ENCODE measurements around the gene RFNG. TPM values are rescaled to one million over a fixed set of nuclear protein-coding genes. Genes with fewer than 3 reads are reported as not detected.

Gene RFNG
- total RNA-seq, 1 donor = 37.2 TPM

DNA sequence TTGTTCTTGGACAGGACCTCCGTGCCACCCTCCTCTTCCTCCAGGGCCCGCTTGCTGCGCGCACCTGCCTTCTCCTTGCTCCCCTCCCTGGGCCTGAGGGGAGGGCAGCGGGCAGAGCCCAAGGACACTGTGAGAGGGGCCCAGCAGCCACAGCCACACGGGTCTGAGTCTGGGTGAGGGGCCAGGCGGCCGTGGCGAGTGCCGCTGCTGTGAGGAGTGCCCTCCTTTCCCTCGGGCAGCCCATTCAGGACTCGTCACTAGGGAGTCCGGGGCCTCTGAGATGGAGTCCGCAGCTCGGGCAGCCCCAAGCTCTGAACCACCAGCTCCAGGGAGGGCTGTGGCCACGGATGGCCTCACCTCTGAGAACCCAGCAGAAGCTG lies 8.4 kb upstream of the RFNG start:
- no peak for DNase-seq (ENCODE audit: low read depth in 2 of 3, low spot score in 2 of 3)

- DNase-seq (ENCODE audit: low read depth in 2 of 3, low spot score in 2 of 3) = no peak
Observed at GRCh38 chr17:82059272-82060000, 7.8 kb upstream of the RFNG start.

DNA sequence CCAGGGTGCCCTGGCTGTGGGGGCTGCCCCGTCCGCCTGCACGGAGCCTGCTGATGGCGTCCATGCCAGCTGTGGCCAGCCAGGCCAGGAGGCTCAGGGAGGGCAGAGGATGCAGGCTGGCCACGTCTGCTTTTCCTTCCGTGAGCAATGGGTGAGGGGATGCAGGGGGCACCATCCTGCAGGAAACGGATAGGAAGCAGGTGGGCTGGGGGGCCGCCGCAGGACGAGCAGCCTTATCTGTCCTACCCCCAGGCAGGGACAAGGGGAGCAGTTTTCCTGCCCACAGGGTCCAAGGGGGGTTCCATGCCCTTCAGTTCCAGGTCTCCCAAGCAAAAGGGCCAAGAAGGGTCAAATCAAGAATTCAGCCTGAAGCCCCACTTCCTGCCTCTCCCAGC lies 7.2 kb upstream of the RFNG start:
- no peak for DNase-seq (ENCODE audit: low read depth in 2 of 3, low spot score in 2 of 3)

DNA sequence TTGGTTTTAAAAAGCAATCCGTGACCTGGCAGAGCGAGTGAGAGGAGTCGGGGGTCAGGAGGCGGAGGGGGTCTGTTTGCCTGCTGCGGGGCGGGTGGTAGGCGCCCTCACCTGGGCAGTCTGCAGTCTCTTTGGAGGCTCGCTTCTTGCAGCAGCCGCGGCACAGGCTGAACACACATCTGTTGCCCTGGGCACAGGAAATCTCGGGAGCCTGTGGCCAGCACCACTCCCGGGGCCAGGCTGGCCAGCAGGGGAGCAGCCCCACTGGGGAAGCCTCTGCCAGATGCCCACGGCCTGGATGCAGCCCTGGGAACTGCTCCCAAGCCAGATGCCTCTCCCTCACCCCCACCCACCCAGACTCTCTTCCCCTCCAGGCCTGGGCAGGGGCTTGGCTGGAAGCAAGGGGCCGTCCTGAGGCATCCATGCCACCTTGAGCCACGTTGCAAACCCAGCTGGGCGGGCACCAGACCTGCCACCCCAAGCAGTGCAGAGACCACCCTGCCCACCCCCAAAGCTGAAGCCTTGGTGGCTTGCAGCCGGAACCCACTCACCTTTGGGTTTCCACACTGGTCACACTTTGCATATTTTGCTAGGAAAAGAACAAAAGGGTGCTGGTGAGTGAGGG lies 6.7 kb upstream of the RFNG start:
- no peak for DNase-seq (ENCODE audit: low read depth in 2 of 3, low spot score in 2 of 3)

DNA sequence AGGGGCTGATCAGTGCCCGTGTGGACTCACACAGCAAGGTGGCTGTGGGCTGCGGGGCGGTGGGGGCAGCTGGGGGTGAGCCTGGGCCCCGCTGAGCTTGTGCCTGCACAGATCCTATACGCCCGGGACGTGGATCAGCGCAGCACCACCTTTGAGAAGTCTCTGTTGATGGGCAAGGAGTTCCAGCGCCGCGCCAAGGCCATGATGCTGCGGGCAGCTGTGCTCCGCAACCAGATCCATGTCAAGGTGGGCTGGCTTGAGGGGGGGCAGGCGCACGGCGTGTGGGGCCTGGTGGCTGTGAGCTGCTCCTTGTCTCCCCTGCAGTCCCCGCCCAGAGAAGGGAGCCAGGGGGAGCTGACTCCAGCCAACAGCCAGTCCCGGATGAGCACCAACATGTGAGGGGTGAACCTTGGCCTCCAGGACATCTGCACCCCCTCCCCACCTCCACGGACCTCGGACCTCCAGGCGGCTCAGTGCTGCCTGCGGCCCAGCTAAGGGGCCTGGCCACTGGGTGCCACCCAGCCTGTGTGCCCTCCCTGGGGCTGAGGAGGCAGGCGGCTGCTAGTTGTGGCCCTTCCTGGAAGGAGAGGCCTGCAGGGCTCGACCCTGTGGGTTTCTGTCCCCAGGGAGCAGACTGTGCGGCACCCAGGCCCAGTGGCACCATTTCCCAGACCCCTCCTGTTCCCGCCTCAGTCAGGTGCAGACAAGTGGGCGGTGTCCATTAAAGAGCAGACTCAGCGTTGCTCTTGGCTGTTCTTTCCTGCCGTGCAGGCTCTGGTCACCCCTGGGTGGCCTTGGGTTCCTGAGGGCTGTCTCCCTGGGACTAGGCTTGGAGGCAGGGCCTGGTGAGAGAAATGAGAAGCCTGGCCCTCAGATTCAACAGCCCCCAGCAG lies 5.4 kb upstream of the RFNG start:
- DNase-seq (ENCODE audit: low read depth in 2 of 3, low spot score in 2 of 3) = no peak

DNA sequence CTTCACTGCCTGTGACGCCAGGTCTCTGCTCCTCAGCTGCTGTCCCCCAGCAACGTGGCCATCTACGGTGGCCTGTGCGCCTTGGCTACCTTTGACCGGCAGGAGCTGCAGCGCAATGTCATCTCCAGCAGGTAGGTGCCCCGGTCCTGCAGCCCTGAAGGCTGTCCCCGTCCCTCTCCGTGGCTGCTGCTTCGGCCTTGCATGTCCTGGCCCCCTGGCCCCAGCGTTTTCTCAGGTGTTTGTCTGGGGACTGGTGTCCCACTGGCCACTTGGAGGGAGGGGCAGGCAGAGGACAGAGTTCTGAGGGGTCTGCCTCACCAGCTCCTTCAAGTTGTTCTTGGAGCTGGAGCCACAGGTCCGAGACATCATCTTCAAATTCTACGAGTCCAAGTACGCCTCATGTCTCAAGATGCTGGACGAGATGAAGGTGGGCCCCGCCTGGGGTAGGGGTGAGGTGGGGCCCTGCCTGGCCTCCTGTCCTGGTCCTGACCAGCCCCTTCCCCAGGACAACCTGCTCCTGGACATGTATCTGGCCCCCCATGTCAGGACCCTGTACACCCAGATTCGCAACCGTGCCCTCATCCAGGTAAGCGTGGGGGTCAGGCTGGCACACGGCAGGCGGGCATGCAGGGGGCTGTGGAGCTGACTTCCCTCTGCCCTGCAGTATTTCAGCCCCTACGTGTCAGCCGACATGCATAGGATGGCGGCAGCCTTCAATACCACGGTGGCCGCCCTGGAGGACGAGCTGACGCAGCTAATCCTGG lies 4.5 kb upstream of the RFNG start:
- DNase-seq (ENCODE audit: low read depth in 2 of 3, low spot score in 2 of 3) = no peak

- DNase-seq (ENCODE audit: low read depth in 2 of 3, low spot score in 2 of 3) = no peak
Observed at GRCh38 chr17:82055023-82055964, 3.7 kb upstream of the RFNG start.

GRCh38 chr17:82054351-82055022 lies 2.9 kb upstream of the RFNG start:
- no peak for DNase-seq (ENCODE audit: low read depth in 2 of 3, low spot score in 2 of 3)

GRCh38 chr17:82053556-82054263 lies 2.1 kb upstream of the RFNG start:
- no peak for DNase-seq (ENCODE audit: low read depth in 2 of 3, low spot score in 2 of 3)

- DNase-seq (ENCODE audit: low read depth in 2 of 3, low spot score in 2 of 3) = no peak
Observed at GRCh38 chr17:82053130-82053529, 1.5 kb upstream of the RFNG start.

DNA sequence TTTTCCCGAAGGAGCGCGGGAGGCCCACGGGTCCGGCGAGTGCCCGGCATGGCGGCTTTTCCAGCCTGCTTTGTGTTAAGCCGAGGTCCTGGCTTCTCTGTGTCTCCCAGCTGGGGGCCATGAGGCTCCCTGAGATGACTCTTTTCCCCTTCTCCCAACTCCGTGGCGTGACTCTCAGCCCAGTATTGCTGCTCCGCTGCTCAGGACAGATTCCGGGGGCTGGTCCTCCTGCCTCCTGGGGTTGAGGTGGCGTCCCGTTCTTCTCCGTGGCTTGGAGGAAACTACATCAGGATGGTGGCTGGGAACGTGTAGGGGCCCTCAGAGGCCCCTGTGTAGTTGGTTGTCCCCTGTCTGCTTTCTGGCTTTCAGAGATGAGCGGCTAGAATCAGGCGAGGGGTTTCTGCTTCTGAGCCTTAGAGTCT lies 1.0 kb upstream of the RFNG start:
- no peak for DNase-seq (ENCODE audit: low read depth in 2 of 3, low spot score in 2 of 3)

DNA sequence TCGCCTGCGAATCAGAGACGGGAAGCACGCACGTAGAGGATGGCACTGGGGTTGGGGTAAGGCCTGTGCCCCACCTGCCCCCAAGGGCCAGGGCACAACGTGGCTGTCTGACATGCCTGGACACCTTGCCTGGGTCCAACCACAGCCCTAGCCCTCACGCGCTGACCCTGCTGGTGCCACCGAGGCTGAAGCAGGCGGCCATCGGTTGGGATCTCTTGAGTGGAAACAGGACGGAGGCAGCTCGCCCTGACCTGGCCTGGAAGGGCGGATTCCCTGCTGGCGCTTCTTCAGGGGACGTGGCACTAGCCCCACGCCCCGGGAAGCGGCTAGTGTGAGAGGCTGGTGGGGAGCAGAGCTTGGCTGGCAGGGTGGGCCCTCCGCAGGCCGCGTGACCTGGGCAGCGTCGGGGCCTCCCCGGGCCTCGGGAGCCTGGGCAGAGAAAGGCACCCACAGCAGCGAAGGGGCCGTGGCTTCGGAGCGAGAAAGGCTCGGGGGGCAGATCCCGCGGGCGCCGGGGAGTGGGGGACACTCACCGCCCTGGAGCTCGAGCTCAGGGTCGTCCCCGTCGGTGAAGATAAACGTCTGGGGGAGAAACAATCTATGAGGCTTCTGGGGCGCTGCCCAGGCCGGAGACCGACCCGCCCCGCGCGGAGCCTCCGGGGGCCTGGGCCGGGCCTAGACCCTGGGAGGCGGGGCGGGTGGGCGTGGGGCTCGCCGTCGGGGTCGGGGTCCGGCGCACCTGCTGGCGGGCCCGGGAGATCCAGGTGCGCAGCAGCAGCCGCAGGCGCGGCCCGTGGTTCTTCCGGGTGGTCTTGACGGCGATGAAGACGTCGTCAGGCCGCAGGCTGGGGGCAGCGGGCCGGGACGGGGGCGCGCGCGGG lies 610 bp downstream of the RFNG start:
- DNase-seq (ENCODE audit: low read depth in 2 of 3, low spot score in 2 of 3) = no peak

- no peak for DNase-seq (ENCODE audit: low read depth in 2 of 3, low spot score in 2 of 3)
Observed at GRCh38 chr17:82050152-82050760, 1.4 kb downstream of the RFNG start.

GRCh38 chr17:82049521-82049971 lies 2.1 kb downstream of the RFNG start:
- no peak for DNase-seq (ENCODE audit: low read depth in 2 of 3, low spot score in 2 of 3)

GRCh38 chr17:82049106-82049505 lies 2.5 kb downstream of the RFNG start:
- no peak for DNase-seq (ENCODE audit: low read depth in 2 of 3, low spot score in 2 of 3)

DNA sequence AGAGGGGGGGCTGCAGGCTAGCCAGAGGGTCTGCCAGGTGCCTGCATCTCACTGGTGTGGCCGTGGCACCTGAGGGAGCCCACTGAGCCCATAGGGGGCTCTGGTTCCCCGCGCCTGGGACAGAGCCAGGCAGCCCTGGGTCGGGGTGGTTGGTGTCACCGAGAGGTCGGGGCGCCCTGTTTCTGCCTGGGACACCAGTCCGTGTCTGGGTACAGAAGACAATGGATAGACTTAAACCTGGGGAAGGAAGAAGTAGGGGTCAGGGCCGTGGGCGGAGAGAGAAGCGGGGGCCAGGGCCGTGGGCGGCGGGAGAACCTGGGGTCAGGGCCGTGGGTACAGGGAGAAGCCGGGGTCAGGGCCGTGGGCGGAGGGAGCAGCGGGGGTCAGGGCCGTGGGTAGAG lies 3.0 kb downstream of the RFNG start:
- no peak for DNase-seq (ENCODE audit: low read depth in 2 of 3, low spot score in 2 of 3)

- no peak for DNase-seq (ENCODE audit: low read depth in 2 of 3, low spot score in 2 of 3)
Observed at GRCh38 chr17:82047914-82048570, 3.6 kb downstream of the RFNG start.

All from hematopoietic multipotent progenitor cell (in vitro differentiated cells).